PC-3 (cell line): ENCODE measurements around the gene LHCGR.

Experiments
- CTCF ChIP-seq: fragments of 300-600 bp; sonication (generic); conservative IDR thresholded peaks from 2 replicates; pipeline ENCODE4 v1.5.1; 2017; ENCODE audit warnings: antibody characterized with exemption, low read depth, mild to moderate bottlenecking, low read length
- EZH2 ChIP-seq: fragments of 300-600 bp; sonication (generic); IDR thresholded peaks from one replicate; pipeline ENCODE4 v1.6.1; 2017; ENCODE audit warnings: antibody characterized with exemption, mild to moderate bottlenecking, low read length; ENCODE audit not compliant: unreplicated experiment

GRCh38 chr2:48749291-48750127 lies 6.0 kb downstream of the LHCGR start:
- TF ChIP-seq CTCF (no peak), EZH2 (no peak)
